HEK293 (cell line): ENCODE measurements around the gene ZSWIM4.

Experiments used
- CTCF ChIA-PET: fragments of 350-600 bp; formaldehyde crosslinking; extraction: SDS; loops from one replicate; lab custom pipeline; 2021; ENCODE audit warnings: antibody characterized with exemption; lab: Yijun Ruan, JAX
- POLR2A ChIA-PET: fragments of 300-600 bp; formaldehyde crosslinking; extraction: SDS; loops from one replicate; lab custom pipeline; 2020; ENCODE audit warnings: antibody characterized with exemption, inconsistent platforms; lab: Yijun Ruan, JAX
- H3K27ac ChIP-seq: fragments of 200-500 bp; sonication (Bioruptor generic); 2 replicates; pipeline ENCODE4 v1.5.1; 2014; ENCODE audit warnings: low read depth, low read length, control low read depth, inconsistent platforms; ENCODE audit errors: extremely low read depth
- H3K36me3 ChIP-seq, 2 experiments: fragments of 200-500 bp in 1 of 2; sonication (Bioruptor generic) in 1 of 2; 1 replicate in 1 of 2; 2 replicates in 1 of 2; pipeline ENCODE4 v1.5.1; 2014 to 2017; ENCODE audit warnings: inconsistent platforms in 2 of 2, low read length in 2 of 2; ENCODE audit not compliant: control insufficient read depth in 2 of 2, insufficient read depth in 1 of 2
- H3K4me1 ChIP-seq: fragments of 200-500 bp; sonication (Bioruptor generic); 2 replicates; pipeline ENCODE4 v1.5.1; 2014; ENCODE audit warnings: mild to moderate bottlenecking, low read length, inconsistent platforms; ENCODE audit not compliant: control insufficient read depth, insufficient read depth
- H3K4me3 ChIP-seq: 2 replicates; pipeline ENCODE4 v1.5.1; 2011; ENCODE audit warnings: low read depth, mild to moderate bottlenecking, control low read depth, low read length, moderate library complexity
- H3K9me3 ChIP-seq: fragments of 200-500 bp; sonication (Bioruptor generic); 2 replicates; pipeline ENCODE4 v1.5.1; 2014; ENCODE audit warnings: low read depth, low read length, inconsistent platforms; ENCODE audit not compliant: control insufficient read depth, insufficient read depth
- EGR2 ChIP-seq: fragments of 450-650 bp; formaldehyde crosslinking; IDR thresholded peaks from 2 replicates; pipeline ENCODE4 v1.5.1; 2016; ENCODE audit warnings: low read depth, missing biosample characterization, missing genetic modification characterization
- FEZF1 ChIP-seq: fragments of 450-650 bp; formaldehyde crosslinking; IDR thresholded peaks from 2 replicates; pipeline ENCODE4 v1.5.1; 2016; ENCODE audit warnings: missing biosample characterization, missing genetic modification characterization
- GLI4 ChIP-seq: fragments of 450-650 bp; formaldehyde crosslinking; IDR thresholded peaks from 2 replicates; pipeline ENCODE4 v1.5.1; 2016; ENCODE audit warnings: missing biosample characterization, missing genetic modification characterization
- KLF1 ChIP-seq: fragments of 450-650 bp; formaldehyde crosslinking; IDR thresholded peaks from 2 replicates; pipeline ENCODE4 v1.5.1; 2016; ENCODE audit warnings: missing biosample characterization, missing genetic modification characterization
- KLF16 ChIP-seq: fragments of 450-650 bp; formaldehyde crosslinking; IDR thresholded peaks from 2 replicates; pipeline ENCODE4 v1.5.1; 2017; ENCODE audit warnings: missing biosample characterization, missing genetic modification characterization
- OSR2 ChIP-seq: fragments of 450-650 bp; formaldehyde crosslinking; IDR thresholded peaks from 2 replicates; pipeline ENCODE4 v1.5.1; 2016; ENCODE audit warnings: missing biosample characterization, missing genetic modification characterization
- RBAK ChIP-seq: fragments of 450-650 bp; formaldehyde crosslinking; IDR thresholded peaks from 2 replicates; pipeline ENCODE4 v1.5.1; 2016; ENCODE audit warnings: missing biosample characterization, missing genetic modification characterization
- TCF7L2 ChIP-seq: IDR thresholded peaks from 2 replicates; pipeline ENCODE4 v1.6.1; 2011; ENCODE audit warnings: low read depth, mild to moderate bottlenecking, inconsistent platforms, low read length, moderate library complexity, borderline replicate concordance
- ZBTB1 ChIP-seq: fragments of 450-650 bp; formaldehyde crosslinking; IDR thresholded peaks from 2 replicates; pipeline ENCODE4 v1.5.1; 2016; ENCODE audit warnings: missing biosample characterization, missing genetic modification characterization
- ZBTB21 ChIP-seq: fragments of 450-650 bp; formaldehyde crosslinking; IDR thresholded peaks from 2 replicates; pipeline ENCODE4 v1.5.1; 2017; ENCODE audit warnings: missing biosample characterization, missing genetic modification characterization
- ZFHX2 ChIP-seq: fragments of 450-650 bp; formaldehyde crosslinking; conservative IDR thresholded peaks from 2 replicates; pipeline ENCODE4 v1.5.1; 2016; ENCODE audit warnings: missing biosample characterization, missing genetic modification characterization
- ZNF146 ChIP-seq: fragments of 450-650 bp; formaldehyde crosslinking; IDR thresholded peaks from 2 replicates; pipeline ENCODE4 v1.5.1; 2016; ENCODE audit warnings: missing biosample characterization, missing genetic modification characterization
- ZNF24 ChIP-seq: fragments of 450-650 bp; formaldehyde crosslinking; IDR thresholded peaks from 2 replicates; pipeline ENCODE4 v1.5.1; 2016; ENCODE audit warnings: missing biosample characterization, missing genetic modification characterization
- ZNF366 ChIP-seq: fragments of 450-650 bp; formaldehyde crosslinking; conservative IDR thresholded peaks from 2 replicates; pipeline ENCODE4 v1.5.1; 2016; ENCODE audit warnings: missing biosample characterization, missing genetic modification characterization
- ZNF391 ChIP-seq: fragments of 450-650 bp; formaldehyde crosslinking; IDR thresholded peaks from 2 replicates; pipeline ENCODE4 v1.5.1; 2016; ENCODE audit warnings: low read depth, missing biosample characterization, missing genetic modification characterization, borderline replicate concordance
- ZNF544 ChIP-seq: fragments of 450-650 bp; formaldehyde crosslinking; IDR thresholded peaks from 2 replicates; pipeline ENCODE4 v1.5.0; 2017; ENCODE audit warnings: missing biosample characterization, missing genetic modification characterization
- ZNF585B ChIP-seq: fragments of 450-650 bp; formaldehyde crosslinking; IDR thresholded peaks from 2 replicates; pipeline ENCODE4 v1.5.1; 2016; ENCODE audit warnings: missing biosample characterization, missing genetic modification characterization
- ZNF610 ChIP-seq: fragments of 450-650 bp; formaldehyde crosslinking; IDR thresholded peaks from 2 replicates; pipeline ENCODE4 v1.5.1; 2016; ENCODE audit warnings: missing biosample characterization, missing genetic modification characterization, borderline replicate concordance
- ZNF785 ChIP-seq: fragments of 450-650 bp; formaldehyde crosslinking; IDR thresholded peaks from 2 replicates; pipeline ENCODE4 v1.5.1; 2016; ENCODE audit warnings: missing biosample characterization, missing genetic modification characterization
- ZSCAN23 ChIP-seq: fragments of 450-650 bp; formaldehyde crosslinking; IDR thresholded peaks from 2 replicates; pipeline ENCODE4 v1.5.1; 2016; ENCODE audit warnings: missing biosample characterization, missing genetic modification characterization
- ZSCAN30 ChIP-seq: fragments of 450-650 bp; IDR thresholded peaks from 2 replicates; pipeline ENCODE4 v1.5.1; 2018; ENCODE audit warnings: missing biosample characterization, mild to moderate bottlenecking, missing genetic modification characterization, moderate library complexity
- ZXDB ChIP-seq: fragments of 450-650 bp; formaldehyde crosslinking; IDR thresholded peaks from 2 replicates; pipeline ENCODE4 v1.5.1; 2016; ENCODE audit warnings: missing biosample characterization, missing genetic modification characterization
- TF ChIP-seq, protein P1 (sequence below): fragments of 450-650 bp; formaldehyde crosslinking; IDR thresholded peaks from 2 replicates; pipeline ENCODE4 v1.5.1; 2016; ENCODE audit warnings: missing biosample characterization, missing genetic modification characterization
- TF ChIP-seq, protein P2 (sequence below): fragments of 450-650 bp; formaldehyde crosslinking; IDR thresholded peaks from 2 replicates; pipeline ENCODE4 v1.5.1; 2016; ENCODE audit warnings: missing biosample characterization, missing genetic modification characterization, low read depth
- TF ChIP-seq, protein P3 (sequence below): fragments of 450-650 bp; formaldehyde crosslinking; IDR thresholded peaks from 2 replicates; pipeline ENCODE4 v1.5.1; 2017; ENCODE audit warnings: missing biosample characterization, missing genetic modification characterization
- TF ChIP-seq, protein P4 (sequence below): fragments of 450-650 bp; formaldehyde crosslinking; IDR thresholded peaks from 2 replicates; pipeline ENCODE4 v1.5.1; 2016; ENCODE audit warnings: missing biosample characterization, missing genetic modification characterization
- TF ChIP-seq, protein P5 (sequence below): fragments of 450-650 bp; formaldehyde crosslinking; IDR thresholded peaks from 2 replicates; pipeline ENCODE4 v1.5.1; 2016; ENCODE audit warnings: missing biosample characterization, missing genetic modification characterization

The ZSWIM4 gene

DNA sequence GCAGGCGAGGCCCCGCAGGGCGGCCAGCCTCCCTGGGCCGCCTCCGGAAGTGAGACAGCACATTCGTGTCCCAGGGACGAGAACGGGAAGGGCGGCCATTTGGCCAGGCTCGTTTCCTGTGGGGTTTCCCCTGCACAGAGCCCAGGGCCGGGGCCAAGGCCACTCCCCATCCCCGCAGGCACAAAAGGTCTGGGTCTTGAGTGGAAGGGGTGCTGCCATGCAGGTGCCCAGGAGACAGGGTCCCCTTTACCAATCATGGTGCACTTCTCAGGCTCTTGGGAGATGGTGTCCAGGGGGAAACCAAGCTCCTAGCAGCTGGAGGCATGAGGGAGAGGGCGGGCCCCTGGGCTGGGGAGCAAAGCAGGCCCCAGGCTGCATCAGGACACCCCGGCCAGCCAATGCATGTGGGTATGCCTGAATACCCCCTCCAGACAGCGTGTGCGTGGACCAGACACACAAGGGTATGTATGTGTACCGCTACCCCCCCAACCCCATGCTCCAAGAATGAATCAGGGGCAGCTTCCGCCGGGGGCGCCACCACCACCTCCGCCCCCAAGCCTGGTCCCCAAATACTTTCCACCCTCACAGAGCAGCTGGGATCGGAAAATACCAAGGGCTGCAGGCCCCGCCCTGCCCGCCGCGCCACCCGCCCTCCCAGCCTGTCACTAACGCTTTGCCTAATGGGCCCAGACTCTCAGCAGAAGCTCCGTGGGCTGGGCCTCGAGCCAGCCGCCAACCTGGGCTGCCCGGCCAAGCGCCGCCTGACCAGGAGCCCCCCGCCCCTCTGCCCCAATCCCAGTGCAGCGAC lies 44.1 kb downstream of the ZSWIM4 start:
- ChIA-PET CTCF (interaction anchor here (0.6 to 0.8 kb wide), 3 partner anchors 23 to 1876 kb away, joined by 3 read pairs; no protein-coding TSS in a partner anchor), POLR2A (interaction anchor here (0.6 to 3.0 kb wide), 4 partner anchors 13 to 675 kb away, joined by 4 to 21 read pairs (median 6); partner anchors contain the start of gene ZSWIM4)
- no peaks in the 10 kb centered on the region for H3K9me3 ChIP-seq
- H3K36me3 ChIP-seq: peaks cover 0 to 11% of the 10 kb centered on the region in 2 experiments; a peak in 1 of 3 replicates
- H3K27ac ChIP-seq: peak overlapping the region; percentile 24; the same call in 1 of the 2 replicates
- peaks cover 14% of the 10 kb centered on the region for H3K4me1 ChIP-seq
- no peak for TF ChIP-seq RBAK (tag by site-specific recombination)
- TF ChIP-seq ZNF610 (tag by site-specific recombination): no peak
- no peak for TF ChIP-seq KLF16 (tag by site-specific recombination)
- peak; percentile 69; the same call in 1 of the 2 replicates for TF ChIP-seq KLF1
- peak; percentile 45; the same call in 1 of the 2 replicates for TF ChIP-seq ZXDB (tag by site-specific recombination)
- no peak for TF ChIP-seq ZSCAN30 (tag by site-specific recombination)
- TF ChIP-seq, protein P1, sequence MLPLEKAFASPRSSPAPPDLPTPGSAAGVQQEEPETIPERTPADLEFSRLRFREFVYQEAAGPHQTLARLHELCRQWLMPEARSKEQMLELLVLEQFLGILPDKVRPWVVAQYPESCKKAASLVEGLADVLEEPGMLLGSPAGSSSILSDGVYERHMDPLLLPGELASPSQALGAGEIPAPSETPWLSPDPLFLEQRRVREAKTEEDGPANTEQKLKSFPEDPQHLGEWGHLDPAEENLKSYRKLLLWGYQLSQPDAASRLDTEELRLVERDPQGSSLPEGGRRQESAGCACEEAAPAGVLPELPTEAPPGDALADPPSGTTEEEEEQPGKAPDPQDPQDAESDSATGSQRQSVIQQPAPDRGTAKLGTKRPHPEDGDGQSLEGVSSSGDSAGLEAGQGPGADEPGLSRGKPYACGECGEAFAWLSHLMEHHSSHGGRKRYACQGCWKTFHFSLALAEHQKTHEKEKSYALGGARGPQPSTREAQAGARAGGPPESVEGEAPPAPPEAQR (tag by site-specific recombination): no peak
- TF ChIP-seq EGR2 (tag by site-specific recombination): 0 out of 2 replicates have a peak, but pooled peaks have one; percentile 16
- TF ChIP-seq ZNF785 (tag by site-specific recombination): no peak
- TF ChIP-seq ZNF585B (tag by site-specific recombination): no peak
- no peak for TF ChIP-seq ZBTB21 (tag by site-specific recombination)
- TF ChIP-seq ZBTB1 (tag by site-specific recombination): no peak
- no peak for TF ChIP-seq ZSCAN23
- peak overlapping the region; percentile 21 for H3K4me3 ChIP-seq

DNA sequence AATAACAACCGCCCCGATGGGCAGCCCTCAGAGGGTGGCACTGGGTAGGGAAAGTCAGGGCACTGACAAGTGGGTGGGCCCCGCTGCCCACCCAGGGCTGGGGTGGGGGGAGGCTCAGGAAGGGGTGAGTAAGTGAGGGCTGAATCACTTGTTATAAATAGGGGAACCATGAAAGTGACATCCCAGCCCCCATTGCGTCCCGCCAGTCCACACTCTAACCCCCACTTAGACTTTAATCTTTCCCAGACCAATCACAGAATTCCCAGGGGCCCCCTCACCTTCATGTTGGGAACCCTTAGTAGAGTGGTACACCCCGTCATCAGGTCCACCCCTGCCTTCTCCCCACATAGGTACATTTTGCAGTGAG lies 44.7 kb downstream of the ZSWIM4 start:
- Histone ChIP-seq H3K4me1 (peaks cover 14% of the 10 kb centered on the region), H3K27ac (peak overlapping the region; percentile 24; the same call in 1 of the 2 replicates), H3K9me3 (no peaks in the 10 kb centered on the region), H3K36me3 (peaks cover 0 to 10% of the 10 kb centered on the region in 2 experiments; a peak in 1 of 3 replicates), H3K4me3 (peak overlapping the region; percentile 24)
- POLR2A ChIA-PET: interaction anchor here (0.6 to 3.0 kb wide), 4 partner anchors 12 to 676 kb away, joined by 4 to 21 read pairs (median 6); partner anchors contain the start of gene ZSWIM4
- CTCF ChIA-PET: interaction anchor here (0.6 to 0.8 kb wide), 3 partner anchors 23 to 1876 kb away, joined by 3 read pairs; no protein-coding TSS in a partner anchor
- no peak for TF ChIP-seq ZNF24 (tag by site-specific recombination)
- TF ChIP-seq, protein P2, sequence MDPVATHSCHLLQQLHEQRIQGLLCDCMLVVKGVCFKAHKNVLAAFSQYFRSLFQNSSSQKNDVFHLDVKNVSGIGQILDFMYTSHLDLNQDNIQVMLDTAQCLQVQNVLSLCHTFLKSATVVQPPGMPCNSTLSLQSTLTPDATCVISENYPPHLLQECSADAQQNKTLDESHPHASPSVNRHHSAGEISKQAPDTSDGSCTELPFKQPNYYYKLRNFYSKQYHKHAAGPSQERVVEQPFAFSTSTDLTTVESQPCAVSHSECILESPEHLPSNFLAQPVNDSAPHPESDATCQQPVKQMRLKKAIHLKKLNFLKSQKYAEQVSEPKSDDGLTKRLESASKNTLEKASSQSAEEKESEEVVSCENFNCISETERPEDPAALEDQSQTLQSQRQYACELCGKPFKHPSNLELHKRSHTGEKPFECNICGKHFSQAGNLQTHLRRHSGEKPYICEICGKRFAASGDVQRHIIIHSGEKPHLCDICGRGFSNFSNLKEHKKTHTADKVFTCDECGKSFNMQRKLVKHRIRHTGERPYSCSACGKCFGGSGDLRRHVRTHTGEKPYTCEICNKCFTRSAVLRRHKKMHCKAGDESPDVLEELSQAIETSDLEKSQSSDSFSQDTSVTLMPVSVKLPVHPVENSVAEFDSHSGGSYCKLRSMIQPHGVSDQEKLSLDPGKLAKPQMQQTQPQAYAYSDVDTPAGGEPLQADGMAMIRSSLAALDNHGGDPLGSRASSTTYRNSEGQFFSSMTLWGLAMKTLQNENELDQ: no peak
- TF ChIP-seq ZNF366: no peak
- TF ChIP-seq ZNF544 (tag by site-specific recombination): no peak
- TF ChIP-seq, protein P3, sequence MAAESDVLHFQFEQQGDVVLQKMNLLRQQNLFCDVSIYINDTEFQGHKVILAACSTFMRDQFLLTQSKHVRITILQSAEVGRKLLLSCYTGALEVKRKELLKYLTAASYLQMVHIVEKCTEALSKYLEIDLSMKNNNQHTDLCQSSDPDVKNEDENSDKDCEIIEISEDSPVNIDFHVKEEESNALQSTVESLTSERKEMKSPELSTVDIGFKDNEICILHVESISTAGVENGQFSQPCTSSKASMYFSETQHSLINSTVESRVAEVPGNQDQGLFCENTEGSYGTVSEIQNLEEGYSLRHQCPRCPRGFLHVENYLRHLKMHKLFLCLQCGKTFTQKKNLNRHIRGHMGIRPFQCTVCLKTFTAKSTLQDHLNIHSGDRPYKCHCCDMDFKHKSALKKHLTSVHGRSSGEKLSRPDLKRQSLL (tag by site-specific recombination): no peak
- TF ChIP-seq, protein P4, sequence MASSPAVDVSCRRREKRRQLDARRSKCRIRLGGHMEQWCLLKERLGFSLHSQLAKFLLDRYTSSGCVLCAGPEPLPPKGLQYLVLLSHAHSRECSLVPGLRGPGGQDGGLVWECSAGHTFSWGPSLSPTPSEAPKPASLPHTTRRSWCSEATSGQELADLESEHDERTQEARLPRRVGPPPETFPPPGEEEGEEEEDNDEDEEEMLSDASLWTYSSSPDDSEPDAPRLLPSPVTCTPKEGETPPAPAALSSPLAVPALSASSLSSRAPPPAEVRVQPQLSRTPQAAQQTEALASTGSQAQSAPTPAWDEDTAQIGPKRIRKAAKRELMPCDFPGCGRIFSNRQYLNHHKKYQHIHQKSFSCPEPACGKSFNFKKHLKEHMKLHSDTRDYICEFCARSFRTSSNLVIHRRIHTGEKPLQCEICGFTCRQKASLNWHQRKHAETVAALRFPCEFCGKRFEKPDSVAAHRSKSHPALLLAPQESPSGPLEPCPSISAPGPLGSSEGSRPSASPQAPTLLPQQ: peak; percentile 57
- TF ChIP-seq ZFHX2 (tag by site-specific recombination): peak; percentile 32; the same call in 1 of the 2 replicates
- TF ChIP-seq ZNF146: no peak
- no peak for TF ChIP-seq ZNF391 (tag by site-specific recombination)
- TF ChIP-seq, protein P5, sequence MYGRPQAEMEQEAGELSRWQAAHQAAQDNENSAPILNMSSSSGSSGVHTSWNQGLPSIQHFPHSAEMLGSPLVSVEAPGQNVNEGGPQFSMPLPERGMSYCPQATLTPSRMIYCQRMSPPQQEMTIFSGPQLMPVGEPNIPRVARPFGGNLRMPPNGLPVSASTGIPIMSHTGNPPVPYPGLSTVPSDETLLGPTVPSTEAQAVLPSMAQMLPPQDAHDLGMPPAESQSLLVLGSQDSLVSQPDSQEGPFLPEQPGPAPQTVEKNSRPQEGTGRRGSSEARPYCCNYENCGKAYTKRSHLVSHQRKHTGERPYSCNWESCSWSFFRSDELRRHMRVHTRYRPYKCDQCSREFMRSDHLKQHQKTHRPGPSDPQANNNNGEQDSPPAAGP (tag by site-specific recombination): no peak
- no peak for TF ChIP-seq GLI4 (tag by site-specific recombination)
- no peak for TF ChIP-seq FEZF1
- no peak for TF ChIP-seq OSR2 (tag by site-specific recombination)
- no peak for TF ChIP-seq TCF7L2
